LNCaP clone FGC (cell line): ENCODE results near the gene KIF20A.
A peak's percentile ranks its signal among the peaks of the same experiment; 100 is the strongest.

Source experiments
- DNase-seq: peaks from one replicate; pipeline ENCODE4 v3.0.0-alpha.2; 2011; ENCODE audit warnings: low read depth
- H3K4me3 ChIP-seq: 2 replicates; pipeline ENCODE4 v1.5.1; 2011; ENCODE audit warnings: mild to moderate bottlenecking, low read depth, low read length, control low read depth
- TF ChIP-seq, protein P1 (sequence below): IDR thresholded peaks from 2 replicates; pipeline ENCODE4 v1.5.1; 2012; ENCODE audit warnings: mild to moderate bottlenecking; ENCODE audit not compliant: control insufficient read depth, insufficient read depth; ENCODE audit errors: extremely low read depth

KIF20A gene

DNA sequence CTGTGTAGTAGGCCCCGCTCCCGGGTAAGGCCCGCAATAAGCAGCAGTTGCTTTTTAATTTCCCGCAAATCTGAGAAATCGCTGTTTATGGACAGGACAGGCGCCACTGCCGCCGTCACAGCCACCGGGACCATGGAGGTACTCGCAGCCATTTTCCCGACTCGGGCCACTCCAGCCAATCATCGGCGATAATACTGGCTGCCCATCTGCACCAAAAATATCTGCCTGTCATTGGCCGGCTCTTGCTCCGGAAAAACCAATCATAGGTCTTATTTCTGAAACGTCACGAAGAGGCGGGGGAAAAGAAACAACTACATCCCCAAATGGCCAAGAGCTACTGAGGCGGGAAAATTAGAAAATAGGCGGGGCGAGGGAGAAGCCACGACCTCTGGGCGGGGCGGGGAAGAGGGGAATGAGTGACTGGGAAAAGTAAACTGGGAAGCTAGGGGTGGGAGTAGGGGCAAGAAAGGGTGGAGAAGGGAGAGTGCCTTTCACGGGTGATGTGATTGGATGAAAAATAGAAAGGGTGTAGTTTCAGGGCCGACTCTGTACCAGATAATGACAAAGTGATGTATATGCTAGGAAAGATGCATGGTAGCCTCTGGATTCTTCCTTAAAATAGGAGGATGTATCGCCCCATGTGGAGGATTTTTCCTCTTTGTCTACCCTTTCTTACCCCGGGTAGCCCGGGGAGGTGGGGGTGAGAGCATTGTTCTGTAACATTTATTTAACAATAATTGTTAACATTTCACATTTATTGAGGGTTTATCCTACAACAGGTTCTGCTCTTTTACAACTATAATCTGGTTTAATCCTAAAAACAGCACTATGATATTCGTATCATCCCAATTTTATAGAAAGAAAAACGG lies 34.5 kb downstream of the KIF20A start, which contains the start of gene CDC23:
CDC23 (minus strand) TSS at position 163 of the 869 bp plus-strand sequence; CDS start at position 152, 11 bp downstream.
- TF ChIP-seq, protein P1, sequence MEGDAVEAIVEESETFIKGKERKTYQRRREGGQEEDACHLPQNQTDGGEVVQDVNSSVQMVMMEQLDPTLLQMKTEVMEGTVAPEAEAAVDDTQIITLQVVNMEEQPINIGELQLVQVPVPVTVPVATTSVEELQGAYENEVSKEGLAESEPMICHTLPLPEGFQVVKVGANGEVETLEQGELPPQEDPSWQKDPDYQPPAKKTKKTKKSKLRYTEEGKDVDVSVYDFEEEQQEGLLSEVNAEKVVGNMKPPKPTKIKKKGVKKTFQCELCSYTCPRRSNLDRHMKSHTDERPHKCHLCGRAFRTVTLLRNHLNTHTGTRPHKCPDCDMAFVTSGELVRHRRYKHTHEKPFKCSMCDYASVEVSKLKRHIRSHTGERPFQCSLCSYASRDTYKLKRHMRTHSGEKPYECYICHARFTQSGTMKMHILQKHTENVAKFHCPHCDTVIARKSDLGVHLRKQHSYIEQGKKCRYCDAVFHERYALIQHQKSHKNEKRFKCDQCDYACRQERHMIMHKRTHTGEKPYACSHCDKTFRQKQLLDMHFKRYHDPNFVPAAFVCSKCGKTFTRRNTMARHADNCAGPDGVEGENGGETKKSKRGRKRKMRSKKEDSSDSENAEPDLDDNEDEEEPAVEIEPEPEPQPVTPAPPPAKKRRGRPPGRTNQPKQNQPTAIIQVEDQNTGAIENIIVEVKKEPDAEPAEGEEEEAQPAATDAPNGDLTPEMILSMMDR = no peak
- peak; percentile 96 for DNase-seq
- H3K4me3 ChIP-seq = peak within 1 kb of the TSS; percentile 96

DNA sequence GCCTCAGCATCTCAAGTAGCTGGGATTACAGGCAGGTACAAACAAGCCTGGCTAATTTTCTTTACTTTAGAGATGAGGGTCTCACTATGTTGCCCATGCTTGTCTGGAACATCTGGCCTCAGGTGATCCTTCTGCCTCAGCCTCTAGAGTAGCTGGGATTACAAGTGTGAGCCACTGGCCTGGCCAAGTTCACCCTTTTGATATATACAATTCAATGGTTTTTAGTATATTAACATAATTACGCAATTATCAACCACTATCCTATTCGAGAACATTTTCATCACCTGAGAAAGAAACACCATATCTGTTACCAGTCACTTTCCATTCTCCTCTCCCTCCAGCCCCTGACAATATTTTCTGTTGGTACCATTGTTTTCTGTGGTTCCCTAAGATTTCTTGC lies 37.9 kb downstream of the KIF20A start:
- DNase-seq = no peak
- TF ChIP-seq, protein P1 = no peak

DNA sequence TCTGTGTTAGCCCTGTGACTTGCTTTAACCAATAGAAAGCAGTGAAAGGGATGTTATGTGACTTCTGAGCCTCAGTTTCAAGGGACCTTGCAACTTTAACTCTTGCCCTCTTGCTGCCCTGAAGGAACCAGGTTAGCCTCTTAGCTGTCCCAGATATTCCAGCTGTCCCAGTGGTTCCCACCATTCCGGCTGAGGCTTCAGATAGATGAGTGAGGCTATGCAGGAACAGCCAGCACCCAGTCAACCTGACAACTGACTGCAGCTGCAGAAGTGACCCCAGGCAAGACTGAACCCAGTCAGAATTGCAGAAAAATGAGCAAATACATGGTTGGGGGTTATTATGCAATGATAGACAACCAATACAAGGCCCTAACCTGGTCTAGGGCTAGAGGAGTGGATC lies 44.6 kb downstream of the KIF20A start:
- H3K4me3 ChIP-seq = no peak overlapping the region
- TF ChIP-seq, protein P1 = no peak
- no peak for DNase-seq

More for the DNA sequence above, 37.9 kb downstream of the KIF20A start:
- H3K4me3 ChIP-seq = no peak overlapping the region

DNA sequence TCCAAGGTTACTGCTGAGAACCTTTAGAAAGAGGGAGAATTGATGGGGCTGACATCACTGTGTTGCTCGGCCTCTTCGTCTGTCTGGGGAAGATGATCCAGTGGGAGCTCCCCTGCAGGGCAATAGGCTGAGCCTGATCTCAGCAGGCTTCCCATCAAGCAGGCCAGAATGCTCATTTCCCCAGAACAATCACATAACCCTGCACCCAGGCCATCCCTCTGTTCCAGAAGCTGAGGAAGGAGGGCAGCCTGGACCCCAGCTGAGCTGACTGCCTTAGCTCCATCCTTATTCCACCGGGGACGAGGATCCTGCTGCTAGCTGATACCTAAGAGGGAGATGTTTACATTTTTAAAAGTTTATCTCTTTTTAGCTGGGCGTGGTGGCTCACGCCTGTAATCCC lies 45.8 kb downstream of the KIF20A start:
- TF ChIP-seq, protein P1 = no peak

DNA sequence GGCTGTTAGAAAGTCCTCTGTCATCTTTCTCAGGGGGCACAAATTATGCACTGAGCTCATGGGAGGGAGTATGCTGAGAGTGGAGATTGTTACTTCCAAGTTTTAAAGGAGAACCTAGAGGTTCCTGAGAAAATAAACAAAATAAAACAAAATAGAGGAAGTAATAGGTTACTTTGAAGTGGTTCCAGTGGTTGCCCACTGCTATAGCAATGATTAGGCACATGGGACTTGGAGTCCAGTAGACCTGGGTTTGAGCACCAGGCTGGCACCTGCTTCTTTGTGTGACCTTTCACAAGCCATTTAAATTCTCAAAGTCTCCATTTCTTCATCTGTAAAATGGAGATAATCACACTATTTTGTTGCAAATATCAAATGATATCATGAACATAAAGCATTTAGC lies 48.0 kb downstream of the KIF20A start:
- H3K4me3 ChIP-seq = no peak overlapping the region
- no peak for DNase-seq
- TF ChIP-seq, protein P1 = no peak

More for the DNA sequence above, 45.8 kb downstream of the KIF20A start:
- no peak for DNase-seq
- H3K4me3 ChIP-seq = no peak overlapping the region

DNA sequence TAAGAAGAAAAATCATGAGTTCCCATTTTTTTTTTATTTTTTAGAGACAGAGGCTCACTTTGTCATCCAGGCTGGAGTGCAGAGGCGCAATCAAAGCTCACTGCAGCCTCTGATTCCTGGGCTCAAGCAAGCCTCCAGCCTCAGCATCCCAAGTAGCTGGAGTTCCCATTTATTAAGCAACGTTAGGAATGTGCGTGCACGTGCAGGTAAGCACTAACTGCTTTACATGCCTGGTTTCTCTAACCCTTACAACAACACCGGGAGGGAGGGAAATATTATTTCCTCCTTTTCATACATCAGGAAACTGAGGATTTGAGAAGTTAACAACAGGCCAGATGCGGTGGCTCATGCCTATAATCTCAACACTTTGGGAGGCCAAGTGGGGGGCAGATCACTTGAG lies 50.5 kb downstream of the KIF20A start:
- TF ChIP-seq, protein P1 = no peak
- no peak for DNase-seq
- H3K4me3 ChIP-seq = no peak overlapping the region
